ENCODE measurements around the gene IL17RA. TPM values are rescaled to one million over a fixed set of nuclear protein-coding genes. Genes with fewer than 3 reads are reported as not detected.

IL17RA gene
- polyA plus RNA-seq, 1 experiment, result 20.3 TPM

DNA sequence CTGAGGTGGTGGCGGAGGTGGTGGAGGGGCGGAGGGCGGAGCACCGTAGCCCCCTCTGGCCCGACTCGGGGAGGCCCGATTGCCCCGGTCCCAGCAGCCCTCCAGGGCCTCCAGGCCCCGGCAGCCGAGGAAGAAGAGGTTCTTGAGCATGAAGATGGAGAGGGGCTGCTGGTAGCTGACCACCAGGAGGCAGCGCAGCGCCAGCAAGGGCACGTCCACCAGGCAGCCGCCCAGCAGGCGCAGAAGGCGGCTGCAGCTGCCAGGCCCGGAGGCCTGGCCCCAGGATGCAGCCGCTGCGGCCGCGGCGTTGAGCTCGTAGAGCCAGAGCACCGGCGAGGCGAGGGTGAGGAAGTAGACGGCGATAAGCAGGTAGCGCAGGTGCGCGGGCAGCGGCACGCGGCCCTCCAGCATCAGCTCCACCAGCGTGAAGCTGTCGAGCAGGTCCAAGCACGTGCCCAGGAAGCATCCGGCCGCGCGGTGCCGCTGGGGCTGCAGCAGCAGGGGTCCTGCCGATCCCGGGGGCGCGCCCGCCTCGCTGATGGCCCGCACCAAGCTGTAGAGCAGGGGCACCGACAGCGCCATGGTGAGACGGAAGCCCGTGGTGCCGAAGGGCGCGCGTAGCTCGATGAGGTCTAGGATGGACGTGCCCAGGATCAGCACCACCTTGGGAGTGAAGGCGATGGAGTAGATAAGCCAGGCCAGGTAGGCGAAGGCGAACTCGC is 34.8 kb downstream of the IL17RA start:
- peaks cover 26% of the 10 kb centered on the region for H3K27me3 ChIP-seq (ENCODE audit: control insufficient read depth, insufficient read depth, low read length)
- H3K27ac ChIP-seq (ENCODE audit: low read depth, low read length), result no peak overlapping the region
- ChIA-PET POLR2A (interaction anchor here (1.1 kb wide), 1 partner anchor 52 kb away, joined by 3 read pairs; no protein-coding TSS in a partner anchor), CTCF (no interaction called here)
- no peak for DNase-seq (ENCODE audit: low read depth, low spot score)
- no peak overlapping the region for H3K4me3 ChIP-seq (ENCODE audit: low read depth, low read length)
- no peaks in the 10 kb centered on the region for H3K9me3 ChIP-seq (ENCODE audit: control insufficient read depth, insufficient read depth, low read length)
- no peak for TF ChIP-seq CTCF (IDR thresholded peaks at IDR 0.05; ENCODE audit: low read depth, low read length)

DNA sequence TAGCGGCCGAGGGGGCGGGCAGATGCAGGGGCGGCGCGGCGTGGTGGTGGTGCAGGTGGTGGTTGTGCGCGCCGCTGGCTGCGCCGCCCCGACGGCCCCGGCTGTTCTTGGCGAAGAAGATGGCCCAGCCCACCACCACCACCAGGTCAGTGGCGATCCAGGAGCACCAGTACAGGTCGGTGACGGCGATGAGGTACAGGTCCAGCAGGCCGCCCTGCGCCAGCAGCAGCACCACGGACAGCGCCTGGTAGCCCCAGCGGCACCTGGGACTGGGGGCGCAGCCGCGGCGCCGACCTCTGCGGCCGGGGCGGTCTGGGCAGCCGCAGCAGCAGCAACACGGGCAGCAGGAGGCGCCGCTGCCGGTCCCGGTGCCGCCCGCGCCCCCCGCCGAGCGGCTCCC is 35.5 kb downstream of the IL17RA start:
- POLR2A ChIA-PET, result interaction anchor here (1.1 kb wide), 1 partner anchor 52 kb away, joined by 3 read pairs; no protein-coding TSS in a partner anchor
- peaks cover 26% of the 10 kb centered on the region for H3K27me3 ChIP-seq (ENCODE audit: control insufficient read depth, insufficient read depth, low read length)
- TF ChIP-seq CTCF (IDR thresholded peaks at IDR 0.05; ENCODE audit: low read depth, low read length), result no peak
- no peaks in the 10 kb centered on the region for H3K9me3 ChIP-seq (ENCODE audit: control insufficient read depth, insufficient read depth, low read length)
- no peak for DNase-seq (ENCODE audit: low read depth, low spot score)
- CTCF ChIA-PET, result no interaction called here
- no peak overlapping the region for H3K4me3 ChIP-seq (ENCODE audit: low read depth, low read length)
- no peak overlapping the region for H3K27ac ChIP-seq (ENCODE audit: low read depth, low read length)

- Histone ChIP-seq H3K4me3 (ENCODE audit: low read depth, low read length) (peak overlapping the region; percentile 46), H3K27ac (ENCODE audit: low read depth, low read length) (no peak overlapping the region), H3K27me3 (ENCODE audit: control insufficient read depth, insufficient read depth, low read length) (peaks cover 26% of the 10 kb centered on the region), H3K9me3 (ENCODE audit: control insufficient read depth, insufficient read depth, low read length) (no peaks in the 10 kb centered on the region)
- CTCF ChIA-PET, result no interaction called here
- no peak for DNase-seq (ENCODE audit: low read depth, low spot score)
- TF ChIP-seq CTCF (IDR thresholded peaks at IDR 0.05; ENCODE audit: low read depth, low read length), result no peak
- POLR2A ChIA-PET, result no interaction called here
These were observed 36.0 kb downstream of the IL17RA start for GRCh38 chr22:17120711-17121232.

DNA sequence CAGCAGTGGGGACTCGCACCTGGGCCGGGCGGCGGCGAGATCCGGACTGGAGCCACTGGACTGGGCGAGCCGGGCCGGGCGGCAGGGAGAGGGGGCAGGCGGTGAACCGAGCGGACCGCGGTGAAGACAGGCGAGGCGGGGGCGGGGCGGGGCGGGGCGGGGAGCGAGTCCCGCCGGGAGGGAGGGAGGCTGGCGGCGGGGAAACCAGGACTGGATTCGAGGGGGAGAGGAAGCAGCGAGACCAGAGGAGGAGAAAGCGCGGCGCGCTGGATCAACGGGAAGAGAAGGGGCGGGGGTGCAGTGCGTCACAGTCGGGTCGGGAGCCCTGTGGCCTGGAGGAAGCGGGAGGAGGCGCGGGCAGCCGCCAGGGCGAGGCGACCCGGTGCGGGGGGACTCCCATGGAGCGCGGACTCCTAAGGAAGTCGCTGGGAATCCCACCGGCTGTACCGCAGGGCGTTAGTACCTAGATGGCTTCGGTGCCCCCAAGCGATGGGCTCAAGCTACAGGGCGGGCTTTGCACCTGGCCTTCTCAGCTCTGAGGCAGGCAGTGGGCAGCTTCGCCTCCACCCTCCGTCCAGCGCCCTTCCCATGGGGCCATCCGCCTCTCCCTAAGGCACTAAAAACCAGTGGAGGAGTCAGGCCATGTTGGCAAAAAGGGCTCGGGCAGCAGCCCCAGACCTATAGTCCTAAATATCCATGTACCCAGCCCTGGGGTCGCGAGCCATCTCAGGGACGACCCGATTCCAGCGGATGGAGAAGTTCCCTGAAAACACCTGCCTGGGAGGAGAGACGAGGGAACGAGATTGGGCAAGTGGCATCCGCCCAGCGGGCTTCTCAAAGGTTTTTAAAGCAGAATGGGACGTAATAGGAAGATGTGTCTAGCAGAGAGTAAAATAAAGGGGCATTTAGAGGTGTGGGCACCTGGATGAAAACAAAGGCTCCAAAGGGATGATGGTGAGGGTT is 36.7 kb downstream of the IL17RA start, which contains the start of gene TMEM121B:
Gene TMEM121B (minus strand): TSS at position 128 of the 963 bp plus-strand sequence. CDS start 233 bp downstream, outside the sequence.
- ChIA-PET POLR2A (no interaction called here), CTCF (interaction anchor here (1.3 kb wide), 1 partner anchor 51 kb away, joined by 4 read pairs; no protein-coding TSS in a partner anchor)
- DNase-seq (ENCODE audit: low read depth, low spot score), result no peak
- H3K27ac ChIP-seq (ENCODE audit: low read depth, low read length), result no peak within 1 kb of the TSS
- peak within 1 kb of the TSS; percentile 46 for H3K4me3 ChIP-seq (ENCODE audit: low read depth, low read length)
- H3K9me3 ChIP-seq (ENCODE audit: control insufficient read depth, insufficient read depth, low read length), result no peaks in the 10 kb centered on the region
- peaks cover 26% of the 10 kb centered on the region for H3K27me3 ChIP-seq (ENCODE audit: control insufficient read depth, insufficient read depth, low read length)
- TF ChIP-seq CTCF (IDR thresholded peaks at IDR 0.05; ENCODE audit: low read depth, low read length), result no peak

All from AG04450 (cell line).